CD4-positive, alpha-beta memory T cell (primary cell): ENCODE data around the gene ATP5F1E. TPM values are rescaled to one million over a fixed set of nuclear protein-coding genes. Genes with fewer than 3 reads are reported as not detected.
A peak's percentile ranks its signal among the peaks of the same experiment; 100 is the strongest.

ENCODE experiments used
- CTCF ChIA-PET: fragments of 350-600 bp; sonication (Branson Sonifier 250); formaldehyde crosslinking; loops from one replicate; lab custom pipeline; 2021; ENCODE audit warnings: inconsistent platforms; ENCODE audit not compliant: partially characterized antibody; lab: Charles Lee
- POLR2A ChIA-PET: fragments of 350-600 bp; sonication (Branson Sonifier 250); formaldehyde crosslinking; loops from one replicate; lab custom pipeline; 2021; ENCODE audit not compliant: partially characterized antibody; lab: Charles Lee
- DNase-seq, 5 donors: peaks; one replicate each; pipeline versions ENCODE4 v3.0.0 to v3.0.0-alpha.2; 2020 to 2022; ENCODE audit warnings: mixed read lengths in 1 of 5
- H3K27ac ChIP-seq: one replicate; pipeline ENCODE4 v1.7.0; 2013; ENCODE audit warnings: low read depth, low read length
- H3K27me3 ChIP-seq: 2 replicates; pipeline ENCODE4 v1.7.0; 2013; ENCODE audit warnings: mild to moderate bottlenecking, low read length, moderate library complexity; ENCODE audit not compliant: insufficient read depth
- H3K36me3 ChIP-seq: 2 replicates; pipeline ENCODE4 v1.7.0; 2013; ENCODE audit warnings: mild to moderate bottlenecking, low read length, moderate library complexity; ENCODE audit not compliant: insufficient read depth
- H3K4me1 ChIP-seq: 2 replicates; pipeline ENCODE4 v1.7.0; 2013; ENCODE audit warnings: mild to moderate bottlenecking, low read length, moderate library complexity; ENCODE audit not compliant: insufficient read depth
- H3K4me3 ChIP-seq, 2 donors: one replicate each; pipeline ENCODE4 v1.7.0; 2013; ENCODE audit warnings: low read length in 2 of 2, mild to moderate bottlenecking in 1 of 2
- H3K9me3 ChIP-seq, 2 donors: one replicate each; pipeline ENCODE4 v1.7.0; 2013; ENCODE audit warnings: low read length in 2 of 2, control low read depth in 1 of 2; ENCODE audit not compliant: control insufficient read depth in 1 of 2
- H3K27ac Mint-ChIP-seq, 7 donors: one replicate each; pipeline ENCODE4 v1.8.0; 2020 to 2021; ENCODE audit warnings: mixed read lengths in 7 of 7, mild to moderate bottlenecking in 6 of 7, inconsistent platforms in 3 of 7, moderate library complexity in 3 of 7
- H3K27me3 Mint-ChIP-seq, 2 donors: one replicate each; pipeline ENCODE4 v1.8.0; 2020 to 2021; ENCODE audit warnings: mixed read lengths in 2 of 2
- H3K36me3 Mint-ChIP-seq, 2 donors: one replicate each; pipeline ENCODE4 v1.8.0; 2020 to 2021; ENCODE audit warnings: mixed read lengths in 2 of 2, inconsistent platforms in 1 of 2, mild to moderate bottlenecking in 1 of 2
- H3K4me1 Mint-ChIP-seq, 4 donors: one replicate each; pipeline ENCODE4 v1.8.0; 2020 to 2021; ENCODE audit warnings: mixed read lengths in 4 of 4, mild to moderate bottlenecking in 1 of 4
- H3K4me3 Mint-ChIP-seq, 8 donors: one replicate each; pipeline ENCODE4 v1.8.0; 2020 to 2021; ENCODE audit warnings: mixed read lengths in 8 of 8, mild to moderate bottlenecking in 7 of 8, moderate library complexity in 6 of 8, inconsistent platforms in 3 of 8
- H3K9me3 Mint-ChIP-seq, 8 donors: one replicate each; pipeline ENCODE4 v1.8.0; 2020 to 2021; ENCODE audit warnings: mixed read lengths in 8 of 8, mild to moderate bottlenecking in 5 of 8, inconsistent platforms in 3 of 8, moderate library complexity in 1 of 8
- intact Hi-C: fragments of 100-400 bp; cut with micrococcal nuclease; formaldehyde crosslinking; loops from one replicate; pipeline ENCODE4 v1.15.1; 2023
- polyA plus RNA-seq, 2 donors: library from polyadenylated mRNA; unstranded; fragments of 300-500 nt; fragmentation: Illumina TruSeq; gene quantifications; one replicate each; pipeline ENCODE4 v1.2.3, GENCODE V29; 2021
- total RNA-seq, 2 experiments: library from RNA; stranded (reverse); gene quantifications; one replicate each; pipeline ENCODE4 v1.2.3, GENCODE V29; 2021

ATP5F1E gene
- total and polyA plus RNA-seq, 4 experiments from 2014 or later, result 76.9 to 102 (median 80.9) TPM

GRCh38 chr20:58991715-58992114 is 40.4 kb downstream of the ATP5F1E start:
- ChIA-PET CTCF (interaction anchor here (0.8 kb wide), 1 partner anchor 195 kb away, joined by 4 read pairs; no protein-coding TSS in a partner anchor), POLR2A (interaction anchor here (0.8 kb wide), 1 partner anchor 41 kb away, joined by 4 read pairs; the partner anchor contains the start of gene ATP5F1E)
- intact Hi-C loops, result no loop called here
- Mint-ChIP-seq H3K4me3 (no peak overlapping the region), H3K9me3 (no peaks in the 10 kb centered on the region), H3K27me3 (no peaks in the 10 kb centered on the region), H3K4me1 (peaks cover 3 to 7% (median 7%) of the 10 kb centered on the region in 4 donors), H3K27ac (peak overlapping the region in 2 of 7 donors; percentile 23 to 57), H3K36me3 (peaks cover 60 to 85% of the 10 kb centered on the region in 2 donors)
- no peak overlapping the region for H3K4me3 ChIP-seq
- H3K27ac ChIP-seq, result no peak overlapping the region
- no peaks in the 10 kb centered on the region for H3K4me1 ChIP-seq
- H3K9me3 ChIP-seq, result no peaks in the 10 kb centered on the region
- no peak for DNase-seq
- peaks cover 73% of the 10 kb centered on the region for H3K36me3 ChIP-seq
- no peaks in the 10 kb centered on the region for H3K27me3 ChIP-seq

- H3K9me3 Mint-ChIP-seq, result no peaks in the 10 kb centered on the region
- H3K4me1 ChIP-seq, result no peaks in the 10 kb centered on the region
- POLR2A ChIA-PET, result no interaction called here
- no peak overlapping the region for H3K27ac Mint-ChIP-seq
- no peak overlapping the region for H3K27ac ChIP-seq
- CTCF ChIA-PET, result no interaction called here
- peaks cover 57 to 82% of the 10 kb centered on the region in 2 donors for H3K36me3 Mint-ChIP-seq
- no peaks in the 10 kb centered on the region for H3K27me3 ChIP-seq
- no peaks in the 10 kb centered on the region for H3K9me3 ChIP-seq
- H3K4me1 Mint-ChIP-seq, result peaks cover 6 to 12% (median 8%) of the 10 kb centered on the region in 4 donors
- no peak for DNase-seq
- H3K36me3 ChIP-seq, result peaks cover 79% of the 10 kb centered on the region
- no peaks in the 10 kb centered on the region for H3K27me3 Mint-ChIP-seq
- intact Hi-C loops, result no loop called here
- no peak overlapping the region for H3K4me3 Mint-ChIP-seq
- no peak overlapping the region for H3K4me3 ChIP-seq
Observed at GRCh38 chr20:58990651-58991445, 41.3 kb downstream of the ATP5F1E start.

GRCh38 chr20:58989196-58989595 is 42.9 kb downstream of the ATP5F1E start:
- Mint-ChIP-seq H3K27me3 (no peaks in the 10 kb centered on the region), H3K4me3 (no peak overlapping the region), H3K9me3 (no peaks in the 10 kb centered on the region), H3K4me1 (peaks cover 19 to 23% (median 19%) of the 10 kb centered on the region in 4 donors), H3K36me3 (peaks cover 50 to 75% of the 10 kb centered on the region in 2 donors), H3K27ac (peak overlapping the region in 1 of 7 donors; percentile 42)
- ChIA-PET POLR2A (interaction anchor here (1.0 to 2.4 kb wide), 2 partner anchors 17 to 43 kb away, joined by 3 to 9 read pairs; partner anchors contain the start of gene ATP5F1E), CTCF (no interaction called here)
- no peaks in the 10 kb centered on the region for H3K9me3 ChIP-seq
- H3K27ac ChIP-seq, result no peak overlapping the region
- intact Hi-C loops, result no loop called here
- H3K4me3 ChIP-seq, result no peak overlapping the region
- peaks cover 75% of the 10 kb centered on the region for H3K36me3 ChIP-seq
- no peak for DNase-seq
- peaks cover 13% of the 10 kb centered on the region for H3K4me1 ChIP-seq
- no peaks in the 10 kb centered on the region for H3K27me3 ChIP-seq

GRCh38 chr20:58988565-58988882 is 43.6 kb downstream of the ATP5F1E start:
- Histone ChIP-seq H3K9me3 (no peaks in the 10 kb centered on the region), H3K4me1 (peaks cover 20% of the 10 kb centered on the region), H3K27ac (no peak overlapping the region), H3K36me3 (peaks cover 71% of the 10 kb centered on the region), H3K27me3 (no peaks in the 10 kb centered on the region), H3K4me3 (no peak overlapping the region)
- Mint-ChIP-seq H3K4me1 (peaks cover 25 to 30% (median 26%) of the 10 kb centered on the region in 4 donors), H3K36me3 (peaks cover 50 to 69% of the 10 kb centered on the region in 2 donors), H3K27ac (no peak overlapping the region), H3K27me3 (no peaks in the 10 kb centered on the region), H3K4me3 (peak overlapping the region in 1 of 8 donors; percentile 48), H3K9me3 (no peaks in the 10 kb centered on the region)
- CTCF ChIA-PET, result no interaction called here
- DNase-seq, result no peak
- intact Hi-C loops, result no loop called here
- POLR2A ChIA-PET, result interaction anchor here (2.4 kb wide), 1 partner anchor 43 kb away, joined by 9 read pairs; the partner anchor contains the start of gene ATP5F1E

GRCh38 chr20:58987790-58988564 is 44.2 kb downstream of the ATP5F1E start:
- CTCF ChIA-PET, result no interaction called here
- Histone ChIP-seq H3K9me3 (no peaks in the 10 kb centered on the region), H3K27me3 (no peaks in the 10 kb centered on the region), H3K4me1 (peaks cover 25% of the 10 kb centered on the region), H3K27ac (no peak overlapping the region), H3K36me3 (peaks cover 65% of the 10 kb centered on the region), H3K4me3 (no peak overlapping the region)
- peaks cover 50 to 63% of the 10 kb centered on the region in 2 donors for H3K36me3 Mint-ChIP-seq
- no peaks in the 10 kb centered on the region for H3K9me3 Mint-ChIP-seq
- H3K27ac Mint-ChIP-seq, result peak overlapping the region in 4 of 7 donors; percentile 42 to 75 (median 56)
- intact Hi-C loops, result no loop called here
- POLR2A ChIA-PET, result interaction anchor here (2.4 kb wide), 1 partner anchor 44 kb away, joined by 9 read pairs; the partner anchor contains the start of gene ATP5F1E
- H3K27me3 Mint-ChIP-seq, result no peaks in the 10 kb centered on the region
- DNase-seq, result no peak
- no peak overlapping the region for H3K4me3 Mint-ChIP-seq
- peaks cover 26 to 32% (median 30%) of the 10 kb centered on the region in 4 donors for H3K4me1 Mint-ChIP-seq

- Histone ChIP-seq H3K9me3 (no peaks in the 10 kb centered on the region), H3K27me3 (no peaks in the 10 kb centered on the region), H3K36me3 (peaks cover 62% of the 10 kb centered on the region), H3K4me3 (no peak overlapping the region), H3K4me1 (peaks cover 34% of the 10 kb centered on the region), H3K27ac (no peak overlapping the region)
- CTCF ChIA-PET, result no interaction called here
- POLR2A ChIA-PET, result no interaction called here
- Mint-ChIP-seq H3K36me3 (peaks cover 42 to 59% of the 10 kb centered on the region in 2 donors), H3K4me1 (peaks cover 33 to 41% (median 38%) of the 10 kb centered on the region in 4 donors), H3K27ac (peak overlapping the region in 5 of 7 donors; percentile 30 to 75 (median 42)), H3K9me3 (no peaks in the 10 kb centered on the region), H3K27me3 (no peaks in the 10 kb centered on the region), H3K4me3 (no peak overlapping the region)
- intact Hi-C loops, result no loop called here
- DNase-seq, result no peak
Observed at GRCh38 chr20:58986968-58987517, 45.1 kb downstream of the ATP5F1E start.
